Neuronal stem cell (in vitro differentiated cells): ENCODE results near the gene JAK1.

Source experiments
- DNase-seq: peaks from one replicate; pipeline ENCODE4 v3.0.0-alpha.2; 2013; ENCODE audit warnings: low spot score
- H2AFZ ChIP-seq: one replicate; pipeline ENCODE4 v1.6.1; 2013; ENCODE audit warnings: mild to moderate bottlenecking, low read length, inconsistent platforms
- H2AK5ac ChIP-seq: 2 replicates; pipeline ENCODE4 v1.6.1; 2013; ENCODE audit warnings: low read depth, mild to moderate bottlenecking, inconsistent platforms, low read length, moderate library complexity, mixed read lengths
- H2BK120ac ChIP-seq: 2 replicates; pipeline ENCODE4 v1.6.1; 2013; ENCODE audit warnings: low read depth, mild to moderate bottlenecking, inconsistent platforms, low read length, moderate library complexity, mixed read lengths
- H2BK12ac ChIP-seq: one replicate; pipeline ENCODE4 v1.6.1; 2013; ENCODE audit warnings: low read length, inconsistent platforms
- H2BK15ac ChIP-seq: 2 replicates; pipeline ENCODE4 v1.6.1; 2013; ENCODE audit warnings: mild to moderate bottlenecking, low read length, inconsistent platforms, mixed read lengths
- H2BK5ac ChIP-seq: one replicate; pipeline ENCODE4 v1.6.1; 2013; ENCODE audit warnings: inconsistent platforms, mild to moderate bottlenecking, low read length, moderate library complexity
- H3K14ac ChIP-seq: one replicate; pipeline ENCODE4 v1.6.1; 2013; ENCODE audit warnings: low read length, inconsistent platforms
- H3K18ac ChIP-seq: 2 replicates; pipeline ENCODE4 v1.6.1; 2013; ENCODE audit warnings: low read length, inconsistent platforms
- H3K23ac ChIP-seq: 2 replicates; pipeline ENCODE4 v1.6.1; 2013; ENCODE audit warnings: low read depth, mild to moderate bottlenecking, mixed read lengths, low read length, inconsistent platforms; ENCODE audit not compliant: poor library complexity
- H3K27ac ChIP-seq: replicated peaks from 3 replicates; pipeline ENCODE4 v1.5.1; 2013; ENCODE audit warnings: low read length, inconsistent platforms
- H3K27me3 ChIP-seq, 3 experiments: 2 replicates each; pipeline ENCODE4 v1.6.1; 2013; ENCODE audit warnings: low read length in 3 of 3, mild to moderate bottlenecking in 2 of 3, inconsistent platforms in 1 of 3, low read depth in 1 of 3, mixed read lengths in 1 of 3, moderate library complexity in 1 of 3; ENCODE audit not compliant: control insufficient read depth in 3 of 3, insufficient read depth in 3 of 3
- H3K36me3 ChIP-seq, 2 donors: replicated peaks in 1 of 2; 2 replicates each; pipeline ENCODE4 v1.6.1; 2013; ENCODE audit warnings: low read length in 2 of 2; ENCODE audit not compliant: control insufficient read depth in 2 of 2, insufficient read depth in 2 of 2
- H3K4ac ChIP-seq: 2 replicates; pipeline ENCODE4 v1.6.1; 2013; ENCODE audit warnings: inconsistent platforms, mild to moderate bottlenecking, low read length, moderate library complexity
- H3K4me1 ChIP-seq, 2 donors: 1 replicate in 1 of 2; 2 replicates in 1 of 2; pipeline ENCODE4 v1.6.1; 2013; ENCODE audit warnings: low read length in 2 of 2, low read depth in 1 of 2; ENCODE audit not compliant: control insufficient read depth in 2 of 2, insufficient read depth in 1 of 2
- H3K4me2 ChIP-seq: one replicate; pipeline ENCODE4 v1.6.1; 2013; ENCODE audit warnings: mild to moderate bottlenecking, low read length, inconsistent platforms; ENCODE audit not compliant: insufficient read depth, poor library complexity, severe bottlenecking
- H3K4me3 ChIP-seq, 2 donors: 2 replicates each; pipeline ENCODE4 v1.5.1; 2013; ENCODE audit warnings: low read length in 2 of 2, mild to moderate bottlenecking in 2 of 2, inconsistent platforms in 1 of 2, moderate library complexity in 1 of 2
- H3K79me1 ChIP-seq: one replicate; pipeline ENCODE4 v1.6.1; 2013; ENCODE audit warnings: low read depth, mild to moderate bottlenecking, inconsistent platforms, low read length, moderate library complexity
- H3K9ac ChIP-seq: one replicate; pipeline ENCODE4 v1.6.1; 2013; ENCODE audit warnings: mild to moderate bottlenecking, low read depth, low read length, inconsistent platforms; ENCODE audit not compliant: poor library complexity
- H3K9me3 ChIP-seq, 2 donors: replicated peaks in 1 of 2; 2 replicates each; pipeline versions ENCODE3 to v1.6.1; 2013; ENCODE audit warnings: low read length in 2 of 2, mild to moderate bottlenecking in 2 of 2, inconsistent platforms in 1 of 2, low read depth in 1 of 2, mixed read lengths in 1 of 2, moderate library complexity in 1 of 2; ENCODE audit not compliant: control insufficient read depth in 2 of 2, insufficient read depth in 1 of 2
- H4K8ac ChIP-seq: one replicate; pipeline ENCODE4 v1.6.1; 2013; ENCODE audit warnings: low read depth, mild to moderate bottlenecking, inconsistent platforms, low read length, moderate library complexity
- H4K91ac ChIP-seq: one replicate; pipeline ENCODE4 v1.6.1; 2013; ENCODE audit warnings: low read length, low read depth, mild to moderate bottlenecking, inconsistent platforms; ENCODE audit not compliant: poor library complexity
- WGBS, 2 donors: extraction: QIAGEN DNeasy Blood & Tissue Kit; methylation state at CpG; one replicate each; pipeline ENCODE4 v1.1.7; 2013; ENCODE audit warnings: missing lambda C conversion rate in 2 of 2, mixed read lengths in 1 of 2; ENCODE audit not compliant: insufficient read length in 2 of 2, insufficient replicate concordance in 1 of 2; ENCODE audit errors: extremely low coverage in 2 of 2; 5-methylcytosine and 5-hydroxymethylcytosine counted together

The JAK1 gene

DNA sequence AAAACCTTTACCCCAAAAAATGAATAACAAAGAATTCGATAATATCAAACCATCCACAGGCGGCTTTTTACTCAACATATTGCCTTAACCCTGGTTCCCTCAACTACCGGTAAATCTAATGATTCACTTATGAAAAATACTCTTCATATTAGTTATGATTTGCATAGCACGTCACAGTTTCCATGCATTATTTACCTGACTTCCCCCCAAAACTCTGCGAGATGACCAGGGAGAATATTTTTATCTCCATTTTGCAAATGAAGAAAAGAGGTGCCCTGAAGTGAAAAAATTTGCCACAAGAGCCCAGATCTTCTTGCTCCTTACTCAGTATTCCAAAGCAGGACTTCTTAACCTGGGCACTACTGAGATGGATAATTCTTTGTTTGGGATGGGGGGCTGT is 2.9 kb downstream of the JAK1 start:
- Histone ChIP-seq H3K9me3 (no peaks in the 10 kb centered on the region), H3K36me3 (no peaks in the 10 kb centered on the region), H2BK12ac (no peak overlapping the region), H3K79me1 (no peaks in the 10 kb centered on the region), H3K4me1 (peaks cover 5 to 6% of the 10 kb centered on the region in 2 donors), H3K4ac (no peak overlapping the region), H3K23ac (no peak overlapping the region), H4K91ac (no peak overlapping the region), H3K9ac (no peak overlapping the region), H4K8ac (no peak overlapping the region), H3K27ac (no peak overlapping the region), H3K18ac (no peak overlapping the region), H2BK5ac (no peak overlapping the region), H2AK5ac (no peak overlapping the region), H2AFZ (no peak overlapping the region), H2BK120ac (no peak overlapping the region), H3K27me3 (peaks cover 0 to 14% (median 0%) of the 10 kb centered on the region in 3 experiments), H3K14ac (no peak overlapping the region), H3K4me3 (no peak overlapping the region), H3K4me2 (no peak overlapping the region), H2BK15ac (no peak overlapping the region)
- no peak for DNase-seq
- WGBS, 2 donors: no CpG with 5 or more reads among the region's 5 CpGs

DNA sequence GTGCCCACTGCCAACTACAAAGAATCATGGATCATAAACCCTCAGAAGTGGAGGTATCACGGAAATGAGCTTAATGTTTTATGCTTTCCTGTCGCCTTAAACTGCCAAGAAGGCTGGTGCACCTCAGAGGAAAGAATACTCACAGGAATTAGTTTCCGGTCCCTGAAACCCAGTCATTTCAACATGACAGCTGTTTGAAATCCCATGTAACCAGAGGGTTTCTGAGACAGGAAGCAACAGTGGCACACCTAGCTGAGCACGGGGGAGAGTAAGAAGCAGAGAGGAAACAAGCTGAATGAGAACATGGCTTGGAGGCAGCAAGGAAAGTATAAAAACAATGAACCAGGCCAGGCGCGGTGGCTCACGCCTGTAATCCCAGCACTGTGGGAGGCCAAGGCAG is 3.9 kb downstream of the JAK1 start:
- no peak overlapping the region for H3K4ac ChIP-seq
- peaks cover 5 to 6% of the 10 kb centered on the region in 2 donors for H3K4me1 ChIP-seq

DNA sequence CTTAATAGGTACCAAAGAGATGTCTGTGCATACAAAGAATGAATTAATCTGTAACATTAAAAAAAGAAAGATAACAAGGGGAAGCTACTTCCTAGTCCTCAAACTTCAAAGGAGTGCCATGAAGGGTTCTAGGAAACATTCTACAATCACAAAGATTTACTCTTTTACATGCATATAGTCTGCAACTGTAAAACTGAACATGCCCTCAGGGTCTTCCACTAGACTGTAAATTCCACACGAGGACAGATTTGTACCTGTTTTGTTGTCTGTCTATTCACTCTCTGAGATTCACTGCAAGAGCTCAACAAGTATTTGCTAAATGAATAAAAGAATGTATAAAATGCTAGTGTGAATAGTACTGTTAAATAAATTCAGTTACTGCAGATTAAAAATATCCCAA is 4.4 kb downstream of the JAK1 start:
- Histone ChIP-seq H2BK120ac (no peak overlapping the region), H3K4ac (no peak overlapping the region), H2AK5ac (no peak overlapping the region), H2BK12ac (no peak overlapping the region), H3K4me3 (no peak overlapping the region), H3K18ac (no peak overlapping the region), H4K91ac (no peak overlapping the region), H4K8ac (no peak overlapping the region), H3K14ac (no peak overlapping the region), H3K9ac (no peak overlapping the region), H2AFZ (no peak overlapping the region), H3K4me1 (peaks cover 4 to 7% of the 10 kb centered on the region in 2 donors), H3K36me3 (no peaks in the 10 kb centered on the region), H3K27ac (no peak overlapping the region), H3K27me3 (peaks cover 0 to 14% (median 0%) of the 10 kb centered on the region in 3 experiments), H3K79me1 (no peaks in the 10 kb centered on the region), H3K23ac (no peak overlapping the region), H3K9me3 (no peaks in the 10 kb centered on the region), H2BK15ac (no peak overlapping the region), H3K4me2 (no peak overlapping the region), H2BK5ac (no peak overlapping the region)
- no peak for DNase-seq
- WGBS, 2 donors: no CpG with 5 or more reads among the region's 1 CpG

More for the DNA sequence above, 3.9 kb downstream of the JAK1 start:
- Histone ChIP-seq H2BK15ac (no peak overlapping the region), H3K27me3 (peaks cover 0 to 14% (median 0%) of the 10 kb centered on the region in 3 experiments), H3K23ac (no peak overlapping the region), H3K18ac (no peak overlapping the region), H4K8ac (no peak overlapping the region), H3K27ac (no peak overlapping the region), H3K36me3 (no peaks in the 10 kb centered on the region), H2BK12ac (no peak overlapping the region), H4K91ac (no peak overlapping the region), H2AK5ac (no peak overlapping the region), H3K4me3 (no peak overlapping the region), H2BK5ac (no peak overlapping the region), H3K9me3 (no peaks in the 10 kb centered on the region), H3K79me1 (no peaks in the 10 kb centered on the region), H2BK120ac (no peak overlapping the region), H3K4me2 (no peak overlapping the region), H3K14ac (no peak overlapping the region), H3K9ac (no peak overlapping the region), H2AFZ (no peak overlapping the region)
- no CpG with 5 or more reads among the region's 7 CpGs for WGBS, 2 donors
- DNase-seq: no peak

DNA sequence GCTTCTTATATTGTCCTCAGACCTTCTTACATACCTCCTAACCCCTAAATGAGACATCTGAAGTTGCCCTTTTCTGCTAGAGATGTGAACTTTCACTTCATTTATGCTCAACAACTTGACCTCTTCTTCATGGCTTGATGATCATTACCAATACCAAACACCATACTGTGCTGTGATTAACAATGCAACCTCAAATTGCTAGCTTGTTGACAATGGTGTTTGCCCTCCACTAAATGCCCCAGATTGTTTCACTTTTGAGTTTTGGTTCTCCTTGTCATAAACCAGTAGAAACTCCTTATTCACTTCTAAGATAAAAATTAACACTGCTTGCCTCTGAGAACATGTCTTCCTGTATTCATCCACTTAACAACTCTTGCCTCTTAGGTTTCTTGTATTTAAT is 5.6 kb downstream of the JAK1 start:
- Histone ChIP-seq H2BK5ac (no peak overlapping the region), H3K4me2 (no peak overlapping the region), H2AK5ac (no peak overlapping the region), H2BK120ac (no peak overlapping the region), H3K9ac (no peak overlapping the region), H3K9me3 (no peaks in the 10 kb centered on the region), H2AFZ (no peak overlapping the region), H3K79me1 (no peaks in the 10 kb centered on the region), H3K4me3 (no peak overlapping the region), H3K27me3 (peaks cover 0 to 14% (median 0%) of the 10 kb centered on the region in 3 experiments), H4K8ac (no peak overlapping the region), H3K36me3 (no peaks in the 10 kb centered on the region), H3K4me1 (peaks cover 3 to 7% of the 10 kb centered on the region in 2 donors), H4K91ac (no peak overlapping the region), H3K27ac (no peak overlapping the region), H3K14ac (no peak overlapping the region), H3K4ac (no peak overlapping the region), H2BK15ac (no peak overlapping the region), H3K23ac (no peak overlapping the region), H3K18ac (no peak overlapping the region), H2BK12ac (no peak overlapping the region)
- DNase-seq: no peak
